Measurements from ENCODE around the gene ZNF513. TPM values are rescaled to one million over a fixed set of nuclear protein-coding genes. Genes with fewer than 3 reads are reported as not detected.
A peak's percentile ranks its signal among the peaks of the same experiment; 100 is the strongest.
"Not testable (repeated sequence)": the region's sequence is repeated elsewhere in the genome, so short reads cannot be mapped to it uniquely, and the experiment has no call there.

Gene ZNF513, protein sequence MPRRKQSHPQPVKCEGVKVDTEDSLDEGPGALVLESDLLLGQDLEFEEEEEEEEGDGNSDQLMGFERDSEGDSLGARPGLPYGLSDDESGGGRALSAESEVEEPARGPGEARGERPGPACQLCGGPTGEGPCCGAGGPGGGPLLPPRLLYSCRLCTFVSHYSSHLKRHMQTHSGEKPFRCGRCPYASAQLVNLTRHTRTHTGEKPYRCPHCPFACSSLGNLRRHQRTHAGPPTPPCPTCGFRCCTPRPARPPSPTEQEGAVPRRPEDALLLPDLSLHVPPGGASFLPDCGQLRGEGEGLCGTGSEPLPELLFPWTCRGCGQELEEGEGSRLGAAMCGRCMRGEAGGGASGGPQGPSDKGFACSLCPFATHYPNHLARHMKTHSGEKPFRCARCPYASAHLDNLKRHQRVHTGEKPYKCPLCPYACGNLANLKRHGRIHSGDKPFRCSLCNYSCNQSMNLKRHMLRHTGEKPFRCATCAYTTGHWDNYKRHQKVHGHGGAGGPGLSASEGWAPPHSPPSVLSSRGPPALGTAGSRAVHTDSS
- total RNA-seq, result 1 to 10 TPM; 6.8 to 7.2 TPM

DNA sequence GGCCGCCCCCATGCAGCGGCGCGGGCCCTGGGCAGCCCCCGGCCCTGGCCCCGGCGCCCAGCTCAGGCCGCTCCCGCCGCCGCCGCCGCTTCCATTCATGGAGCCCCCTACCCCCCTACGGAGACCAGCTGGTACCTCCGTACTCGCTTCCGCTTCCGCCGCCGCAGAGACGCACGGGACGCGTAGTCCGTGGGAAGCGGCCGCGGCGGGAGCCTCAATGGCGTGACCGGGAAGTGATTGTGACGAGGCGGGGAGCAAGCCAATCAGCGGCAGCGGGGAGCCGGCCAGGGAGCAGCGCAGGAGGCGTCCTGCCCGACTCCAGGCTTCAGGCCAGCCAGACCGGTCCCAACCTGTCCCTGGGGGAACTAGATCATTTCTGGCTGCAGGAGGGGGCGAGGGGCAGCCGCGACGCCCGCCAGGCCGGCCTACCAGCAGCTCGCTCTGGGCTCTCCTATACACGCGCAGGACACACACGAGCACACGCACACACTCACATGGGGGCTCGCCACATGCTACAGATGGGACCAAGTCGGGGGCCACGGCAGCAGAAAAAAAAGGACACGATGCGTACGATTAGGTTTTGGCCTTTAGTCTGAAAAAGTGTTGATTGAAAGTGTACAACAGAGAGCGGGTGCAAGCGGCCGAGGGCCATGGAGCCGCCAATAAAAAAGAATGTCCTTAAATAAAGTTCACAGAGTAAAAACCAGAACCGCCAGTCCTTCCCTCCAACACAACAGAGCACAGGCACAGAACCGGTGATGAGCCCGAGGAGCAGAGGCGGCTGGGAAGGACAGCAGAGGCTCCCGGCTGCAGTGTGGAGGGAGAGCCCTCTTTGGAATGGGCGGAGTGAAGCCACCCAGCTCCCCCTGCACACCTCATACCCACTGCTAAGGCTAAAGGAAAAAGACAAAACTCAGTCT is at the start of gene ZNF513:
Gene ZNF513, minus strand, starts transcription at position 109 of the 920 bp plus-strand sequence. CDS start 208 bp downstream, outside the sequence.
- Mint-ChIP-seq H3K27ac (peak within 1 kb of the TSS; percentile 97), H3K36me3 (ENCODE audit: low read depth) (peaks cover 72% of the 10 kb centered on the region), H3K9me3 (no peaks in the 10 kb centered on the region), H3K4me1 (ENCODE audit: low read depth) (peaks cover 24% of the 10 kb centered on the region), H3K4me3 (peak within 1 kb of the TSS; percentile 81), H3K27me3 (no peaks in the 10 kb centered on the region)
- intact Hi-C loops (cut with micrococcal nuclease), result no loop called here
- TF ChIP-seq, protein P1, sequence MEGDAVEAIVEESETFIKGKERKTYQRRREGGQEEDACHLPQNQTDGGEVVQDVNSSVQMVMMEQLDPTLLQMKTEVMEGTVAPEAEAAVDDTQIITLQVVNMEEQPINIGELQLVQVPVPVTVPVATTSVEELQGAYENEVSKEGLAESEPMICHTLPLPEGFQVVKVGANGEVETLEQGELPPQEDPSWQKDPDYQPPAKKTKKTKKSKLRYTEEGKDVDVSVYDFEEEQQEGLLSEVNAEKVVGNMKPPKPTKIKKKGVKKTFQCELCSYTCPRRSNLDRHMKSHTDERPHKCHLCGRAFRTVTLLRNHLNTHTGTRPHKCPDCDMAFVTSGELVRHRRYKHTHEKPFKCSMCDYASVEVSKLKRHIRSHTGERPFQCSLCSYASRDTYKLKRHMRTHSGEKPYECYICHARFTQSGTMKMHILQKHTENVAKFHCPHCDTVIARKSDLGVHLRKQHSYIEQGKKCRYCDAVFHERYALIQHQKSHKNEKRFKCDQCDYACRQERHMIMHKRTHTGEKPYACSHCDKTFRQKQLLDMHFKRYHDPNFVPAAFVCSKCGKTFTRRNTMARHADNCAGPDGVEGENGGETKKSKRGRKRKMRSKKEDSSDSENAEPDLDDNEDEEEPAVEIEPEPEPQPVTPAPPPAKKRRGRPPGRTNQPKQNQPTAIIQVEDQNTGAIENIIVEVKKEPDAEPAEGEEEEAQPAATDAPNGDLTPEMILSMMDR (IDR thresholded peaks at IDR 0.05), result no peak
- peak; percentile 90 for ATAC-seq
- CTCF ChIA-PET, result interaction anchor here (1.0 to 1.8 kb wide), 6 partner anchors 10 to 302 kb away, joined by 4 to 10 read pairs (median 6); partner anchors contain the start of genes NRBP1 and SNX17
- DNase-seq, result peak; percentile 92
- POLR2A ChIA-PET, result interaction anchor here (0.5 to 4.8 kb wide), 14 partner anchors 11 to 307 kb away, joined by 3 to 59 read pairs (median 5); partner anchors contain the start of genes EIF2B4, GTF3C2, MPV17 and NRBP1

DNA sequence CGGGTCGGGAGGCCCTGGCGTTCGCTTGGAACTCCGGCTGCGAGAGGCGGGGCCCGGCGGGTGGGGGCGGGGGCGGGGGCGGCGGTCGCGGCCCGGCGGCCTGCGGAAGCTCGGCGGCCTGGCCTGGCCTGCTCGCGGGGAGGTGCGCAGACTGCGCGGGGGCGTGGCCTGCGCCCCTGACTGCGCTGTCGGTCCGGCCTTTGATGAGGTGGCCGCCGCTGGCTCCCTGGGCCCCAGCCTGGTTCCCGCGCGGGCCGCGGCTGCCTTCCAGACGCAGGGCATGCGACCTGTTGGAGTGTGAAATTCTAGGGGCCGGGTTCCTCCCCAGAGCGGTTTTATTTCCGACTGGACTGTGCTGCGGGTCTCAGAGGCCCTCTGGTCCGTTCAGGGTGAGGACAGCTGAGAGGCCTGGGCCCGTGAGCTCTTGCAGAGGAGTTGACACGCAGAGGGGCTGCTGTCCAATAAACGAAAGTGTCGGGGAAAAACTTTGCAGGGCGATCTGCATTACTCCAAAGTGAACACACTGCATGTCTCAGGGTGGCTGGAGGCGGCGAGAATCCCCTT is 48.5 kb upstream of the ZNF513 start:
- peak; percentile 74 for ATAC-seq
- Mint-ChIP-seq H3K27ac (peak overlapping the region; percentile 96), H3K9me3 (no peaks in the 10 kb centered on the region), H3K4me1 (ENCODE audit: low read depth) (peaks cover 25% of the 10 kb centered on the region), H3K27me3 (no peaks in the 10 kb centered on the region), H3K4me3 (peak overlapping the region; percentile 98), H3K36me3 (ENCODE audit: low read depth) (peaks cover 19% of the 10 kb centered on the region)
- DNase-seq, result peak; percentile 83
- ChIA-PET CTCF (interaction anchor here (0.7 to 6.1 kb wide), 9 partner anchors 20 to 253 kb away, joined by 3 to 31 read pairs (median 3); partner anchors contain the start of genes EIF2B4, FNDC4, IFT172 and PPM1G), POLR2A (interaction anchor here (0.6 to 4.8 kb wide), 11 partner anchors 20 to 80 kb away, joined by 3 to 37 read pairs (median 4); partner anchors contain the start of genes GTF3C2, PPM1G and ZNF513)
- TF ChIP-seq, protein P1 (IDR thresholded peaks at IDR 0.05), result no peak
- intact Hi-C loops (cut with micrococcal nuclease), result no loop called here

DNA sequence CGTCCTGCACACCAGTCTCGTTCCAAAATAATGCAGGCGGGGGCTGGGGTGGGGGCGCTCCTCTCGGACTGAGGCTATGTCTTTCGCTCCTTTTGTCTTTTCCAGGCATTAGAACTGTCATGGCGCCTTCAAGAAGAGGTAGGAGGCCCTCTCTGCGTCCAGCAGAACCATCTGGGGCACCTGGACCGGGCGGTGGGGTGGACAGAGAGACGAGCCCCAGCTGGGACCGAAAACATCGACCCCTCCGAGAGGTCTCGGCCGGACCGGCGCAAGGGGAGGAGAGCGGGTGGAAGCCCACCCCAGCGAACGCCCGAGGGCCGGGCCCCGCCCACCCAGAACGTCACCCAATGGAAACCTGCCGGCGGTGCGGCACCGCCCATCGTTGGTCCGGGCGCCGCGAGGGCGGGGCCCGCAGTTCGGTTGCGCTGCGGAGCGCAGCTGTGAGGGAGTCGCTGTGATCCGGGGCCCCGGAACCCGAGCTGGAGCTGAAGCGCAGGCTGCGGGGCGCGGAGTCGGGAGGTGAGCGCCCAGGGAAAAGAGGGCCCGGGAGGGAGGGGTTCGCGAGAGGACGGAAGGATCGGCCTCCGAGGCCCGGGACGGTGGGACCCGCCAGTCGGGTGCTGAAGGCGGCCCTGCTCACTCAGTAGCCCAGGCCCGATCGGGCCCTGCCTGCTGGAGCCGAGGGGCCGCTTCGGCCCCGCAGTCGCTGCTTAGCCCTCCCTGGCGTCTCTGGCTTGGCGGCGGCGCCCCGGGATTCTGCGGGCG is 47.9 kb upstream of the ZNF513 start, which contains the start of gene NRBP1:
Gene NRBP1, plus strand, starts transcription at position 419 of the 765 bp plus-strand sequence. CDS start 4,643 bp downstream, outside the sequence.
- Mint-ChIP-seq H3K27ac (peak within 1 kb of the TSS; percentile 97), H3K27me3 (no peaks in the 10 kb centered on the region), H3K36me3 (ENCODE audit: low read depth) (peaks cover 13% of the 10 kb centered on the region), H3K4me3 (peak within 1 kb of the TSS; percentile 98), H3K9me3 (no peaks in the 10 kb centered on the region), H3K4me1 (ENCODE audit: low read depth) (peaks cover 21% of the 10 kb centered on the region)
- DNase-seq (peak; percentile 93), ATAC-seq (peak; percentile 87)
- TF ChIP-seq, protein P1 (IDR thresholded peaks at IDR 0.05), result no peak
- ChIA-PET CTCF (interaction anchor here (0.8 to 6.1 kb wide), 7 partner anchors 15 to 254 kb away, joined by 3 to 31 read pairs (median 3); partner anchors contain the start of genes PPM1G and ZNF513), POLR2A (interaction anchor here (0.6 to 4.8 kb wide), 18 partner anchors 13 to 537 kb away, joined by 3 to 37 read pairs (median 4); partner anchors contain the start of genes GTF3C2, IFT172, PPM1G and SLC4A1AP)
- intact Hi-C loops (cut with micrococcal nuclease), result no loop called here

DNA sequence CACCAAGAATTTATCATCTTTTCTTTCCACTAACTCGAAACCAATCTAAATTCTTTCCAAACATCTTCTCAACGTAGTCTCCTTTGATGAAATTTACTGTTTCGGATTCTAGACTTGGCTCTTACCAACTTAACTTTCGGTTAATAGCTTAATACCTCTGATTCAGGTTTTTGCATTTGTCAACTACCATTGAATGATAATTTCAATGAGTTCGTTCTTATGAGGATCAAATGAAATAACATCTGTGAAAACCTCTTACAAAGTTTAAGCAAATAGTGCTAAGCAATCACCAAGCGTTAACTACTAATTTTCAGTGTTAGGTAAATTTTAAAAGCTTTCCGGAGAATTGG is 47.3 kb upstream of the ZNF513 start:
- TF ChIP-seq, protein P1 (IDR thresholded peaks at IDR 0.05), result no peak
- ATAC-seq (no peak), DNase-seq (no peak)
- peaks cover 21% of the 10 kb centered on the region for H3K4me1 Mint-ChIP-seq (ENCODE audit: low read depth)
- no peaks in the 10 kb centered on the region for H3K27me3 Mint-ChIP-seq
- ChIA-PET POLR2A (interaction anchor here (0.6 to 3.8 kb wide), 11 partner anchors 12 to 538 kb away, joined by 3 to 37 read pairs (median 4); partner anchors contain the start of genes IFT172, PPM1G, SLC4A1AP and SNX17), CTCF (interaction anchor here (0.8 to 6.1 kb wide), 5 partner anchors 15 to 255 kb away, joined by 3 to 31 read pairs (median 5); partner anchors contain the start of genes PPM1G and ZNF513)
- peaks cover 8% of the 10 kb centered on the region for H3K36me3 Mint-ChIP-seq (ENCODE audit: low read depth)
- H3K27ac Mint-ChIP-seq, result peak overlapping the region; percentile 97
- H3K9me3 Mint-ChIP-seq, result no peaks in the 10 kb centered on the region
- intact Hi-C loops (cut with micrococcal nuclease), result no loop called here
- H3K4me3 Mint-ChIP-seq, result peak overlapping the region; percentile 98

DNA sequence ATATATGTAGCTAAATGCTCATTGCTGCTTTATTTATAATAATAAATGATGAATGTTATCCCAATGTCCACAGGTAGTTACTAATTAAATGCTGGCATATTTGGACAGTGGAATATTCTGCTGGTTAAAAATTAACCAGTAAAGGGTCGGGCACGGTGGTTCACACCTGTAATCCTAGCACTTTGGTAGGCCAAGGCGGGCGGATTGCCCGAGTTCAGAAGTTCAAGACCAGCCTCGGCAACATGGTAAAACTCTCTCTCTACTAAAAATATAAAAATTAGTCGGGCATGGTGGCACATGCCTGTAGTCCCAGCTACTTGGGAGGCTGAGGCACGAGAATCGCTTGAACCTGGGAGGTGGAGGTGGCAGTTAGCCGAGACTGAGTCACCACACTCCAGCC is 44.5 kb upstream of the ZNF513 start:
- ATAC-seq; DNase-seq; H3K4me1 Mint-ChIP-seq (ENCODE audit: low read depth); H3K9me3 Mint-ChIP-seq; H3K27me3 Mint-ChIP-seq; POLR2A ChIA-PET; H3K36me3 Mint-ChIP-seq (ENCODE audit: low read depth); CTCF ChIA-PET; H3K27ac Mint-ChIP-seq; intact Hi-C loops (cut with micrococcal nuclease); H3K4me3 Mint-ChIP-seq: not testable (repeated sequence)

Data from activated CD8-positive, alpha-beta T cell treated with anti-CD3 and anti-CD28 coated beads for 36 hours (primary cell).